DND-41 (cell line): Measurements from ENCODE around the gene UBE2V1.

ENCODE experiments used
- CTCF ChIP-seq: IDR thresholded peaks from 2 replicates; pipeline ENCODE4 v1.5.1; 2012; ENCODE audit warnings: borderline replicate concordance, low read length, moderate library complexity, mild to moderate bottlenecking; ENCODE audit not compliant: poor library complexity, severe bottlenecking; ENCODE audit errors: extremely low read depth
- EZH2 ChIP-seq: IDR thresholded peaks from 3 replicates; pipeline ENCODE4 v1.6.1; 2012; ENCODE audit warnings: borderline replicate concordance, low read depth, mild to moderate bottlenecking, moderate library complexity, low read length, inconsistent platforms; ENCODE audit not compliant: severe bottlenecking

- TF ChIP-seq CTCF: no peak
- TF ChIP-seq EZH2: no peak
Measured at GRCh38 chr20:50146214-50146613, 33.3 kb upstream of the UBE2V1 start.
